ENCODE data around the gene TPSD1. TPM values are rescaled to one million over a fixed set of nuclear protein-coding genes. Genes with fewer than 3 reads are reported as not detected.

TPSD1 gene
- total and polyA plus RNA-seq, 10 of the 15 experiments (the other 5 are each of a cell fraction or from before 2014, with no cell fraction given), result not detected

DNA sequence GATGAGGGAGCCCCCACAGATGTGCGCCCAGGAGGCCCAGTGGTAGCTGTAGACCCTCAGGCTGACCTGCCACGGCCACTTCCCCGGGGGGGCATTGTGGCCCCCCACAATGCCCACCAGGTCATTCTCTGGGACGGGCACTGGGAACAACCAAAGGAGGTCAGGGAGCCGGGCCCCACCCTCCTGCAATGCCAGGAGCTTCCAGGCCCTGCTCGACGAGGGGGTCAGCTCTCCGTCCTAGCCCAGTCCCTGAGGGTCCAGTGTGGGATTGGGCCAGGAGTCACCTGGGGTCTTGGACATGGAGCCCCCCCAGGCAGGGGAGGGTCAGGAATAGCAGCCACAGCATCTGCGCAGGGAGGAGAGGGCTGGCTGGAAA is 7.0 kb downstream of the TPSD1 start:
- FAIRE-seq, result no peak
- no peaks in the 10 kb centered on the region for H3K4me1 ChIP-seq (ENCODE audit: control insufficient read depth, insufficient read depth, low read length)
- H2AFZ ChIP-seq (ENCODE audit: control insufficient read depth, low read depth, low read length), result no peak overlapping the region
- no peak overlapping the region for H3K9ac ChIP-seq (ENCODE audit: control insufficient read depth, insufficient read depth, low read length)
- POLR2A ChIA-PET, result no interaction called here
- H3K4me3 ChIP-seq, result no peak overlapping the region
- no peaks in the 10 kb centered on the region for H3K79me2 ChIP-seq (ENCODE audit: control insufficient read depth, insufficient read depth, low read length)
- no peak for ATAC-seq
- no peak overlapping the region for H3K27ac ChIP-seq (ENCODE audit: control insufficient read depth, insufficient read depth)
- H4K20me1 ChIP-seq (ENCODE audit: control insufficient read depth, insufficient read depth), result no peaks in the 10 kb centered on the region
- TF ChIP-seq BACH1 (IDR thresholded peaks at IDR 0.05; ENCODE audit: borderline replicate concordance), result no peak
- TF ChIP-seq NFYA (IDR thresholded peaks at IDR 0.05; ENCODE audit: borderline replicate concordance, low read depth, low read length), result no peak
- TF ChIP-seq EP300 (IDR thresholded peaks at IDR 0.05; ENCODE audit: borderline replicate concordance in 1 of 2, control insufficient read depth in 1 of 2, low read depth in 2 of 2, low read length in 2 of 2), result no peak
- TF ChIP-seq RUNX3 (IDR thresholded peaks at IDR 0.05; ENCODE audit: low read length), result no peak
- no peak for TF ChIP-seq GABPA (IDR thresholded peaks at IDR 0.05; ENCODE audit: low read depth)
- TF ChIP-seq EGR1 (IDR thresholded peaks at IDR 0.05; ENCODE audit: borderline replicate concordance in 1 of 2, low read depth in 2 of 2, low read length in 2 of 2), result no peak
- no peak for TF ChIP-seq IKZF2 (IDR thresholded peaks at IDR 0.05)
- TF ChIP-seq ZNF207 (IDR thresholded peaks at IDR 0.05; ENCODE audit: borderline replicate concordance), result no peak
- no peak for TF ChIP-seq POLR2A (IDR thresholded peaks at IDR 0.05; ENCODE audit: low read depth, low read length)
- TF ChIP-seq, protein P1, sequence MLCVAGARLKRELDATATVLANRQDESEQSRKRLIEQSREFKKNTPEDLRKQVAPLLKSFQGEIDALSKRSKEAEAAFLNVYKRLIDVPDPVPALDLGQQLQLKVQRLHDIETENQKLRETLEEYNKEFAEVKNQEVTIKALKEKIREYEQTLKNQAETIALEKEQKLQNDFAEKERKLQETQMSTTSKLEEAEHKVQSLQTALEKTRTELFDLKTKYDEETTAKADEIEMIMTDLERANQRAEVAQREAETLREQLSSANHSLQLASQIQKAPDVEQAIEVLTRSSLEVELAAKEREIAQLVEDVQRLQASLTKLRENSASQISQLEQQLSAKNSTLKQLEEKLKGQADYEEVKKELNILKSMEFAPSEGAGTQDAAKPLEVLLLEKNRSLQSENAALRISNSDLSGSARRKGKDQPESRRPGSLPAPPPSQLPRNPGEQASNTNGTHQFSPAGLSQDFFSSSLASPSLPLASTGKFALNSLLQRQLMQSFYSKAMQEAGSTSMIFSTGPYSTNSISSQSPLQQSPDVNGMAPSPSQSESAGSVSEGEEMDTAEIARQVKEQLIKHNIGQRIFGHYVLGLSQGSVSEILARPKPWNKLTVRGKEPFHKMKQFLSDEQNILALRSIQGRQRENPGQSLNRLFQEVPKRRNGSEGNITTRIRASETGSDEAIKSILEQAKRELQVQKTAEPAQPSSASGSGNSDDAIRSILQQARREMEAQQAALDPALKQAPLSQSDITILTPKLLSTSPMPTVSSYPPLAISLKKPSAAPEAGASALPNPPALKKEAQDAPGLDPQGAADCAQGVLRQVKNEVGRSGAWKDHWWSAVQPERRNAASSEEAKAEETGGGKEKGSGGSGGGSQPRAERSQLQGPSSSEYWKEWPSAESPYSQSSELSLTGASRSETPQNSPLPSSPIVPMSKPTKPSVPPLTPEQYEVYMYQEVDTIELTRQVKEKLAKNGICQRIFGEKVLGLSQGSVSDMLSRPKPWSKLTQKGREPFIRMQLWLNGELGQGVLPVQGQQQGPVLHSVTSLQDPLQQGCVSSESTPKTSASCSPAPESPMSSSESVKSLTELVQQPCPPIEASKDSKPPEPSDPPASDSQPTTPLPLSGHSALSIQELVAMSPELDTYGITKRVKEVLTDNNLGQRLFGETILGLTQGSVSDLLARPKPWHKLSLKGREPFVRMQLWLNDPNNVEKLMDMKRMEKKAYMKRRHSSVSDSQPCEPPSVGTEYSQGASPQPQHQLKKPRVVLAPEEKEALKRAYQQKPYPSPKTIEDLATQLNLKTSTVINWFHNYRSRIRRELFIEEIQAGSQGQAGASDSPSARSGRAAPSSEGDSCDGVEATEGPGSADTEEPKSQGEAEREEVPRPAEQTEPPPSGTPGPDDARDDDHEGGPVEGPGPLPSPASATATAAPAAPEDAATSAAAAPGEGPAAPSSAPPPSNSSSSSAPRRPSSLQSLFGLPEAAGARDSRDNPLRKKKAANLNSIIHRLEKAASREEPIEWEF (IDR thresholded peaks at IDR 0.05; ENCODE audit: insufficient replicate concordance, low read depth, low read length), result no peak
- TF ChIP-seq RELA (IDR thresholded peaks at IDR 0.05; ENCODE audit: borderline replicate concordance, partially characterized antibody), result no peak
- no peaks in the 10 kb centered on the region; a peak in 1 of 4 replicates for H3K27me3 ChIP-seq (replicated peaks in 1 of 2; ENCODE audit: control insufficient read depth in 2 of 2, insufficient read depth in 2 of 2, low read length in 1 of 2)
- CTCF ChIA-PET, result no interaction called here
- H3K36me3 ChIP-seq (ENCODE audit: control insufficient read depth in 2 of 2, insufficient read depth in 2 of 2, low read length in 1 of 2), result no peaks in the 10 kb centered on the region
- intact Hi-C loops (cut with micrococcal nuclease; ENCODE audit: unreplicated experiment), result no loop called here
- 38% methylated on average over 8 of the region's 9 CpGs for WGBS (ENCODE audit: insufficient coverage, insufficient replicate concordance, low lambda C conversion rate, missing lambda C conversion rate)
- RAD21 ChIA-PET (ENCODE audit: unreplicated experiment), result no interaction called here
- SMC1A ChIA-PET (ENCODE audit: uncharacterized antibody, unreplicated experiment), result no interaction called here
- no peak for DNase-seq (ENCODE audit: low read depth, low spot score)
- H3K4me2 ChIP-seq (ENCODE audit: control insufficient read depth, insufficient read depth), result no peak overlapping the region
- H3K9me3 ChIP-seq (replicated peaks; ENCODE audit: control insufficient read depth, insufficient read depth, low read length), result no peaks in the 10 kb centered on the region
- in situ Hi-C loops (cut with MboI), result no loop called here
- BruUV-seq (replicated peaks), result no TSS peak
